Measurements from ENCODE around the gene RNF13.
"Not testable (repeated sequence)": the region's sequence is repeated elsewhere in the genome, so short reads cannot be mapped to it uniquely, and the experiment has no call there.

GRCh38 chr3:149838491-149838890 is 25.5 kb downstream of the RNF13 start:
- not testable (repeated sequence) for TF ChIP-seq CTCF (IDR thresholded peaks at IDR 0.05); ZFX (IDR thresholded peaks at IDR 0.05; ENCODE audit: borderline replicate concordance)
